Hindlimb muscle (tissue), 1 donor: ENCODE results near the gene EHMT1. TPM values are rescaled to one million over a fixed set of nuclear protein-coding genes. Genes with fewer than 3 reads are reported as not detected.

Experiments
- DNase-seq: peaks from one replicate; pipeline ENCODE4 v3.0.0-alpha.2; 2013
- polyA plus RNA-seq: library from polyadenylated mRNA; unstranded; fragments of 120-200 nt; gene quantifications from one replicate; pipeline ENCODE4 v1.2.1, GENCODE V29; 2013; ENCODE audit not compliant: insufficient read length

The EHMT1 gene
- polyA plus RNA-seq, 1 donor = 50.4 TPM

GRCh38 chr9:137742698-137743097 is 123.9 kb downstream of the EHMT1 start:
- no peak for DNase-seq

- DNase-seq = no peak
Observed at GRCh38 chr9:137743695-137744094, 124.9 kb downstream of the EHMT1 start.

DNA sequence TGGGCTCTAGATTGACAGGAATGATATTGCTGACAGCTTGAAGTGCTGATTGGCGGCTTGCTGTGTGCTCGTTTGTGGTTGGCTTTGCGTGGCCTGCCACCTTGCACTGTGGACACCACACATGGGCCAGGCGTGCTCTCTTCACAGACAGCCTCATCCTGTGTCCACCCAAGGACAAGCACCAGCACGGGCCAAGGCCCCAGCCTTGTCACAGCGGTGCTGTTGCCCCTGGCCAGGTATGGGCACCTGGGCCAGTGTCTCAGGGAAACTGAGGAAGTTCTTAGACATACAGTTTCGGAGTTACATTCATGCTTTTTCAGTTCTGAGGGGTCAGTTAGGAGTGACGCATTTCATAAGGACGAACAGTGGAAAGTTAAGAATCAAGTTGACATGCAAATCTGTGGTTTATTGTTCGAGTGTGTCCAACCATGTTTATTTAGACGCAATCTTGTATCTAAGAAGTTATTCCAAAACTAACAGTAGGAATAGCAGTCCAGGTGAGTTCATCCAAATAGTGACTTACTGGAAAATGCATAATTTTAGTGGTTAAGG is 125.9 kb downstream of the EHMT1 start:
- DNase-seq = no peak

DNA sequence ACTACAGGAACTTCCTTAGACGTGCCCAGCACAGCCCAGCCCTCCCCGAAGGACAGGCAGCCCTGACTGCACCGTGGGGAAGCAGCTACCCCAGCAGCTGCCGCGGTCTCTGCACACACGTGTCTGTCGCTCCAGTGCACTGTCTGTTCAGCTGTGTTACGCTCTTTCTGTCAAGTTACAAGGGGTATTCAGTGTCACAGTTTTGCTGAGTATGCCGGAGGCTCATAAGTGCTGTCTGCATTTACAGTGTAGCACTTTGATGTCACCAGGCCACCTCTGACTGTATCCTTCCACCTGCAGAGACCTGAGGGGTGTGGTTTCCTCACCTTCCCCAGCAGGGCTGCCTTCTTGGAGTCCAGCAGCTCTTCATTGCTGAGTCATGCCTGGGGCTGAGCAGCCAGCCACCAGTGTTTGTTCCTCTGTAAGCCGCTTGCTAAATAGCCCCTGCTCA is 126.8 kb downstream of the EHMT1 start:
- no peak for DNase-seq

GRCh38 chr9:137748311-137748710 is 129.5 kb downstream of the EHMT1 start:
- DNase-seq = no peak

- DNase-seq = no peak
Observed at GRCh38 chr9:137748741-137749140, 129.9 kb downstream of the EHMT1 start.

GRCh38 chr9:137749511-137749910 is 130.7 kb downstream of the EHMT1 start:
- DNase-seq = no peak

DNA sequence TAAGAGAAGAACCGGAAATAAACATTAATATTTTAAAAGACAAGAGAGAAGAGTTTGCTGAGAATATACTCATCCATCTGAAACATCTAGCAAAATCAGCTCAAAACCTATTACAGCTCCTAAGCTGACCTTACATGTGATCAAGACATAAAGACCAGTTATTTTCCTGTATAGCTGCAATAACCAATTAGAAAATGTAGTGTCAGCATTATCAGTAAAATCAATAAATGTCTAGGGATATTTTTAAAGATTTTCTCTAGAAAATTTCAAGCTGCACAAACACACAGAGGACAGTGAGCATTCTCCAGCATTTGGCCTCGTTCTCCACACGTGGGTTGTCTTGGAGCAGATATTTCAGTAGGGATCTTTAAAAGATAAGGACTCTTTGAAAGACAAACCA is 131.2 kb downstream of the EHMT1 start:
- no peak for DNase-seq

DNA sequence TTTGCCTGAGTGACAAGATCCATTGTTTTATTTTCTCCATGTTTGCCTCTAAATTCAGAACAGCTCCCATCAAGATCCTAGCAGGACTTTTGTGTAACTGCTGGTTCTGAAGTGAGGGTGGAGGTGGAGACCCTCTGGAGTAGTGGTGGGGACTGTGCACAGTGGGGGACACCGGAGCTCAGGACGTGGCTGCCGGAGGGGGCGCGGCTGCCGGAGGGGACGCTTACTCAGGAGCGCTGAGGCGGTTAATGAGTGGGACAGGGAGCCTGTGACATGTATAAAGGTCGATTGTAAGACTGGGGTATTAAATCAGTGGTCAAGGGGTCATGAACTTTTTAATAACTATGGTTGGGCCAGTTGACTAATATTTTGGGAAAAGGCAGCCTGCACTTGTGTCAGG is 131.8 kb downstream of the EHMT1 start:
- DNase-seq = no peak

GRCh38 chr9:137751616-137752015 is 132.8 kb downstream of the EHMT1 start:
- no peak for DNase-seq

GRCh38 chr9:137752426-137752825 is 133.6 kb downstream of the EHMT1 start:
- no peak for DNase-seq

GRCh38 chr9:137753192-137753765 is 134.5 kb downstream of the EHMT1 start:
- DNase-seq = no peak

DNA sequence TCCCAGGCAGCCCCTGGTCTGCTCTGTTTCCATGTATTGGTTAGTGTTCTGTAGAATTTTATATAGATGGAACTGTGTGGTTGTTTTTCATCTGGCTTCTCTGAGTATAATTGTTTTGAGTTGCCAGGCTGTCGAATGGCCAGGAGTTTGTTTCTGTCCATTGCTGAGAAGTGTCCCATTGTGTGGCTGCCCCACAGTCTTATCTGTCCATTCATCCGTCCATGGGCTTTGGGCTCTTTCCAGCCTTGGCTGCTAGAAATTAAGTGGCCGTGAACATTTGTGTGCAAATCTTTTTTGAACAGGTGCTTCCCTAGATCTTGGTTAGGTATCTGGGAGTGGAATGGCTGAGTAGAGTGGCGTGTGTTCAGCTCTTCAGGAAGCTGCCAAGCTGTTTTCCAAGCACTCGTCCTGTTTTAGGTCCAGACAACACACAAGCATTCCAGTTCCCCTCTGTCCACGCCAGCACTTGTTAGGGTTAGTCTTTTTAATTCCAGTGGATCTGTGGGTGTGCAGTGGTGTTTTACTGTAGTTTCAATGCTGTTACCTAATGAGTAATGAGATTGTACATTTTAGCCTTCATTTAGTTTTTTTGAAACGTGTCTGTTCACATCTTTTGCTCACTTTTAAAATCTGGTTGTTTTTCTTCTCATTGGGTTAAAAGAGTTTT is 136.6 kb downstream of the EHMT1 start:
- DNase-seq = no peak

DNA sequence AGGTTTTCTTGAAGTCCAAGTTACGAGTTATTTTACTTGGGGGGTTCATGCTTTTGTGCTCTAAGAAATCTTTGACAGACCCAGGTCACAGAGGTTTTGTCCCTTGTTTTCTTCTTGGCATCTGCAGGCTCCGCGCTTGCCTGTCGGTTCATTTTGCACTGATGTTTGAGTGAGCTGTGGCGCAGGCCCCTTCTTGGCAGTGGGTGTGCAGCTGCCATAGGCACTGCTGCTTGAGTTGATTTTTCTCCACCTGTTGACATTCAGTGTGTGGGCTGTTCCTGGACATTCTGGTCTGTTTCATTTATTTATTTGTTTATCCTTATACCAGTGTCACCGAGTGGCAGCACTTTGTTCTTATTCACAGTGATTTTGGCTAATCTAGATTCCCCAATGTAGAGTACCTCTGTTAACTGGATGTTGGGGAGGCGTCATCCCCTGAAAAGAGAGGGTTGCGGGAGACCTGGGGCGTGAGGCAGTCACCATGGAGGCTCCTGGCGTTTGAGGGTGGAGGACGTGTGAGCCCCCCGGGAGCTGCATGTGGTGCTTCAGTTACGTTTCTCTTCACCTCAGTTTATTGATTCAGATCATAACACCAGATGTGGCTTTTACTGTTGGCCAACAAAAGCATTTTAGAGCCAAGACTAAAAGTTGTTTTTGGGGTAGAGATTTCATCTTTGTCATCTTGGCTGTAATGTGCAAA is 137.4 kb downstream of the EHMT1 start:
- DNase-seq = no peak

DNA sequence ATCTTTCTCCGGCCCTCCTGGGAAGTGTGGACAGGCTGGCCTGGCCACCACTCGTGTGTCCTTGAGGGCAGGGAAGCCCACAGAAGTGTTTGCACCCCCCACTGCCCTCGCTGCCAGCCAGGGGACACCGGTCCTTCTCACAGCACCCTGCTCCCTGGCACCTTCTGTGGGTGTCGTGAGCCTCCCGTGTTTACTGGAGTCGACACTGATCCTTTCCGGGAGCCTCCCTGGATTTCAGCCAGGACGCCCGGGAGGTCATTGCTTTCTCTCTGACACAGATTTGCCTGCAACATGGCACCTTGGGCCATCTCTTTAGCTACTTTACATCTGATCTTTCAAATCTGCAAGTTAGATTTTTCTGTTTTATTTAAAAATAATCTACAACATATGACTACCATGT is 138.3 kb downstream of the EHMT1 start:
- DNase-seq = no peak

GRCh38 chr9:137757613-137758029 is 138.8 kb downstream of the EHMT1 start:
- DNase-seq = no peak

GRCh38 chr9:137758067-137758466 is 139.3 kb downstream of the EHMT1 start:
- DNase-seq = no peak

GRCh38 chr9:137759117-137759516 is 140.3 kb downstream of the EHMT1 start:
- no peak for DNase-seq

DNA sequence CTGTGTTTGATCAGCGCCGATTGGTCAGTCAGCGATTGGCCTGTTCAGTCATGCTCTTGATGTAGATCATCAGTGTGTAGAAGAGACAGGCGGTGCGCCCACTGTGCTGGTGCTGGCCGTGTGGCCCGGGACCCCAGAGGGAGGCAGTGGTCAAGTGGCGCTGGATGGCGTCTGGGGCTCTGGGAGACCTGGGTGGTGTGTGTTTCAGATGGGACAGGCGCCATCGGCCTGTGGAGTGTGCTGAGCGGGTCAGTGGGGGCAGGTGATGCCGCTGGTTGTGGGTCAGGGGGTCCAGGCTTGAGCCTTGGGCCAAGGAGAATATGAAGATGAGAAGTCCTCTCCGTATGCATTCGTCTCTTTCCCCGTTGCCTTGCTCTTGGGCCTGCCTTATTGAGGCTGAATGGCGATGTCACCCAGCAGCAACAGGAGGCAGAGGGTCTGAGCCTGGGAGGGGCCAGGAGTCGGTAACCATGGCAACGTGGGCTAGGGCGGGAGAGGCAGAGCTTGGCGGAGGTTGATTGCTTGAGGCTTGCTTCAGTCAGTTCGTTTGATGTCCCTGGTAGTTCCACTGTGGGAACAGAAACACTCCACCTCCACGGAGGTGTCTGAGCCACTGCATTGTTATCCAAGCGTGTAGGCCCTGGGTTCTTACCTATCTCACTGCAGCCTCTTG is 141.0 kb downstream of the EHMT1 start:
- DNase-seq = no peak

- DNase-seq = no peak
Observed at GRCh38 chr9:137760426-137760825, 141.6 kb downstream of the EHMT1 start.

- no peak for DNase-seq
Observed at GRCh38 chr9:137761032-137761431, 142.2 kb downstream of the EHMT1 start.

GRCh38 chr9:137761793-137762192 is 143.0 kb downstream of the EHMT1 start:
- no peak for DNase-seq

DNA sequence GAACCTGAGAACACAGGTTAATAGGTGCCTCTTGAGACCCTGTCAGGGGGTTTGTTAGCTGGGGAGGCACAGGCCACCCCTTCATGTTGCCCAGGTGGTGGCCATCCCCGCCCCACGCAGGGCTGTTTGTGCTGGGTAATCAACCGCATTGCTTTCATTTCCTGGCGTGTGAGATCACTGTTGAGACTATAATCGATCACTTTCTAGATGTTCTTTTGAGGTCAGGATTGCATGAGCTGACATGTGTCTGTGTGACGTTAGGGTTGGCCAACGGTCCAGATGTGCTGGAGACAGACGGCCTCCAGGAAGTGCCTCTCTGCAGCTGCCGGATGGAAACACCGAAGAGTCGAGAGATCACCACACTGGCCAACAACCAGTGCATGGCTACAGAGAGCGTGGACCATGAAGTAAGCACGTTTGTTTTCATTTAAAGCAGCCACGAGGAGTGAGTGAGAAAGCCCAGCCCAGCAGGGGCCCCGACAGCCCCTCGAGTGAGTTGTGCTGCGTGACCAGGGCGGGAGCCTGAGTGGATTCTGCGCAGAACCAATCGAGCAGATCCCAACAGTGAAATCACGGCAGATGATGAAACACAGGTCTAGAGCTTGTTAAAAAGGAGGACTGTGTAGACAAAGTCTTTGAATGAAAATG is 143.7 kb downstream of the EHMT1 start:
- peak; percentile 42 for DNase-seq
